Endothelial cell of hepatic sinusoid (primary cell): Measurements from ENCODE around the gene MAP3K14.

Source experiments
- in situ Hi-C: cut with HindIII; loops from 2 replicates; pipeline ENCODE4 v1.10.0; 2017; ENCODE audit warnings: low sequenced_read_pairs

MAP3K14 gene

GRCh38 chr17:45318561-45319230 is 1.9 kb upstream of the MAP3K14 start:
- in situ Hi-C loops: loop anchor here (25.0 kb wide), 1 partner anchor 319 kb away; no protein-coding TSS in a partner anchor

- in situ Hi-C loops: loop anchor here (25.0 kb wide), 1 partner anchor 320 kb away; no protein-coding TSS in a partner anchor
These were observed 500 bp upstream of the MAP3K14 start for GRCh38 chr17:45317111-45317928.

GRCh38 chr17:45315648-45316433 is 979 bp downstream of the MAP3K14 start:
- in situ Hi-C loops: loop anchor here (25.0 kb wide), 1 partner anchor 321 kb away; no protein-coding TSS in a partner anchor

- in situ Hi-C loops: loop anchor here (25.0 kb wide), 1 partner anchor 322 kb away; no protein-coding TSS in a partner anchor
These were observed 1.8 kb downstream of the MAP3K14 start for GRCh38 chr17:45314741-45315647.

GRCh38 chr17:45313996-45314740 is 2.7 kb downstream of the MAP3K14 start:
- in situ Hi-C loops: loop anchor here (25.0 kb wide), 1 partner anchor 323 kb away; no protein-coding TSS in a partner anchor

GRCh38 chr17:45313421-45313771 is 3.4 kb downstream of the MAP3K14 start:
- in situ Hi-C loops: loop anchor here (25.0 kb wide), 1 partner anchor 324 kb away; no protein-coding TSS in a partner anchor

GRCh38 chr17:45312477-45313420 is 4.1 kb downstream of the MAP3K14 start:
- in situ Hi-C loops: loop anchor here (25.0 kb wide), 1 partner anchor 325 kb away; no protein-coding TSS in a partner anchor

GRCh38 chr17:45311760-45312476 is 4.9 kb downstream of the MAP3K14 start:
- in situ Hi-C loops: loop anchor here (25.0 kb wide), 1 partner anchor 325 kb away; no protein-coding TSS in a partner anchor

- in situ Hi-C loops: loop anchor here (25.0 kb wide), 1 partner anchor 326 kb away; no protein-coding TSS in a partner anchor
These were observed 5.4 kb downstream of the MAP3K14 start for GRCh38 chr17:45311401-45311759.

- in situ Hi-C loops: loop anchor here (25.0 kb wide), 1 partner anchor 327 kb away; no protein-coding TSS in a partner anchor
These were observed 6.2 kb downstream of the MAP3K14 start for GRCh38 chr17:45310380-45311324.

- in situ Hi-C loops: loop anchor here (10.0 to 25.0 kb wide), 2 partner anchors 75 to 328 kb away; no protein-coding TSS in a partner anchor
These were observed 7.4 kb downstream of the MAP3K14 start for GRCh38 chr17:45309400-45309799.

GRCh38 chr17:45308840-45309239 is 8.0 kb downstream of the MAP3K14 start:
- in situ Hi-C loops: loop anchor here (10.0 to 25.0 kb wide), 2 partner anchors 76 to 328 kb away; no protein-coding TSS in a partner anchor

- in situ Hi-C loops: loop anchor here (10.0 to 25.0 kb wide), 2 partner anchors 77 to 329 kb away; no protein-coding TSS in a partner anchor
These were observed 8.8 kb downstream of the MAP3K14 start for GRCh38 chr17:45308016-45308365.

GRCh38 chr17:45307290-45308015 is 9.4 kb downstream of the MAP3K14 start:
- in situ Hi-C loops: loop anchor here (10.0 to 25.0 kb wide), 2 partner anchors 77 to 330 kb away; no protein-coding TSS in a partner anchor

GRCh38 chr17:45306623-45307022 is 10.2 kb downstream of the MAP3K14 start:
- in situ Hi-C loops: loop anchor here (10.0 to 25.0 kb wide), 2 partner anchors 78 to 331 kb away; no protein-coding TSS in a partner anchor
